Measurements from ENCODE around the gene ZRANB2. TPM values are rescaled to one million over a fixed set of nuclear protein-coding genes. Genes with fewer than 3 reads are reported as not detected.

ZRANB2 gene
- total RNA-seq, 1 donor from 2014 or later = 59.7 TPM

DNA sequence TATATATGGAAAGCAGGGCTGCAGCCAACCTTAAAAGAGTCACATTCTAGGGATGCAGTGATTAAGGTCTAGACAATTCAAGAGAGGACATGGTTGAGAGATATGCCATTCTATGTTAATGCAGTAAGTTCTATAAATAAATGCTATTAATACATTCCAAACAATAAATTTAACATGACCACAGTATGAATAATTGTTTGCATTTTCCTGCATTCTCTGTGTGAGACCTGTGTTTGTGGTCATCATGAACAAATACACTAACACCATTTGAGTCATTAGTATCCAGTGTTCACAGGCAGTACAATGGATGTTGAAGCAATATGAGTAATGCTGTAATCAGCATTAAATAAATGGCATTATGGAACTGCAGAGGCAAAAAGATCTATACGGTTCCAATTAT, 5.5 kb upstream of the ZRANB2 start:
- H3K27me3 ChIP-seq = no peaks in the 10 kb centered on the region
- H3K4me1 ChIP-seq = no peaks in the 10 kb centered on the region
- no peak for TF ChIP-seq POLR2AphosphoS5 (IDR thresholded peaks at IDR 0.05; ENCODE audit: insufficient read depth in 1 of 2, low read depth in 1 of 2)
- TF ChIP-seq POLR2A (IDR thresholded peaks at IDR 0.05) = no peak
- TF ChIP-seq, protein P1, sequence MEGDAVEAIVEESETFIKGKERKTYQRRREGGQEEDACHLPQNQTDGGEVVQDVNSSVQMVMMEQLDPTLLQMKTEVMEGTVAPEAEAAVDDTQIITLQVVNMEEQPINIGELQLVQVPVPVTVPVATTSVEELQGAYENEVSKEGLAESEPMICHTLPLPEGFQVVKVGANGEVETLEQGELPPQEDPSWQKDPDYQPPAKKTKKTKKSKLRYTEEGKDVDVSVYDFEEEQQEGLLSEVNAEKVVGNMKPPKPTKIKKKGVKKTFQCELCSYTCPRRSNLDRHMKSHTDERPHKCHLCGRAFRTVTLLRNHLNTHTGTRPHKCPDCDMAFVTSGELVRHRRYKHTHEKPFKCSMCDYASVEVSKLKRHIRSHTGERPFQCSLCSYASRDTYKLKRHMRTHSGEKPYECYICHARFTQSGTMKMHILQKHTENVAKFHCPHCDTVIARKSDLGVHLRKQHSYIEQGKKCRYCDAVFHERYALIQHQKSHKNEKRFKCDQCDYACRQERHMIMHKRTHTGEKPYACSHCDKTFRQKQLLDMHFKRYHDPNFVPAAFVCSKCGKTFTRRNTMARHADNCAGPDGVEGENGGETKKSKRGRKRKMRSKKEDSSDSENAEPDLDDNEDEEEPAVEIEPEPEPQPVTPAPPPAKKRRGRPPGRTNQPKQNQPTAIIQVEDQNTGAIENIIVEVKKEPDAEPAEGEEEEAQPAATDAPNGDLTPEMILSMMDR (IDR thresholded peaks at IDR 0.05) = no peak
- no peaks in the 10 kb centered on the region for H3K36me3 ChIP-seq
- intact Hi-C loops (cut with DNase I) = no loop called here
- H3K9me3 ChIP-seq = no peaks in the 10 kb centered on the region
- DNase-seq (ENCODE audit: extremely low spot score in 2 of 2) = no peak
- no peak overlapping the region for H3K4me3 ChIP-seq
- no peak overlapping the region for H3K27ac ChIP-seq

DNA sequence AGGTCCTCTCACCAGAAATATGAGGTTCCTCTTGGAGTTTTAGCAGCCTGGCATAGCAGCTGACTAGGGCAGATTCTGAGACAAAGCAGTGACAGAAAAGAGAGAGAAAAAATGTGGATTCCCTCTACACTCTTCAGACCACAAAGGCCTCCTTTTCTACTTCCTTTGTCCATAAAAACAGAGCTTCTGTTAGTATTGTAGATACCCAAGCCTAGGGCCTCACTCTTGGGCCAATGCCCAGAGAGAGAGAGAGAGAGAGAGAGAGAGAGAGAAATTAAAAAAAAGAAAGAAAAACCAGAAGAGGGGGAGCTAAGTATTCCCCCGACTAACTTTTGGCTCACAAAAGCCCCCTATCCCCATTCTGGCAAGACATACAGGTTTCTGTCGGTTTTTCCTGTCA, 2.4 kb upstream of the ZRANB2 start:
- Histone ChIP-seq H3K27ac (no peak overlapping the region), H3K36me3 (no peaks in the 10 kb centered on the region), H3K4me3 (no peak overlapping the region), H3K27me3 (no peaks in the 10 kb centered on the region), H3K9me3 (no peaks in the 10 kb centered on the region), H3K4me1 (peaks cover 17% of the 10 kb centered on the region)
- DNase-seq (ENCODE audit: extremely low spot score in 2 of 2) = no peak
- intact Hi-C loops (cut with DNase I) = no loop called here
- no peak for TF ChIP-seq POLR2A (IDR thresholded peaks at IDR 0.05)
- TF ChIP-seq, protein P1 (IDR thresholded peaks at IDR 0.05) = no peak
- no peak for TF ChIP-seq POLR2AphosphoS5 (IDR thresholded peaks at IDR 0.05; ENCODE audit: insufficient read depth in 1 of 2, low read depth in 1 of 2)

DNA sequence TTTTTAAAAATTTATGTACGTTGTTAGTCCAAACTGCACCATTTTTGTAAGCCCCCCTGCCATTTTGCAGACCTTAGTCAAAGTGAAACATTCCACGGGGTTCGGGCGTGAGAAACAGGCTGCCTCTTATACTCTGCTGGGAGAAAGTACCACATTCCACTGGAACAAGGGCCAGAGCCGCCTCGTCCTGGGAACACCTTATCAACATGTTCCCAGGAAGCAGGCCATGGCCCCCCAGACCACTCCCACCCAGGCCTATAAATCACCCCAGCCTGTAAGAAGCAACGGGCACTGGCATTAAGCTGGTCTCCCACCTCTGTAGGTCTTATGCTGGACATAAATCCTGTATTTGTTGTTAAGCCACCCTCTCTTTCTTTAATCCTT, 854 bp upstream of the ZRANB2 start:
- DNase-seq (ENCODE audit: extremely low spot score in 2 of 2) = no peak
- H3K4me3 ChIP-seq = peak overlapping the region; percentile 73 to 97
- peak overlapping the region; percentile 82 for H3K27ac ChIP-seq
- TF ChIP-seq, protein P1 (IDR thresholded peaks at IDR 0.05) = no peak
- TF ChIP-seq POLR2AphosphoS5 (IDR thresholded peaks at IDR 0.05; ENCODE audit: insufficient read depth in 1 of 2, low read depth in 1 of 2) (no peak), POLR2A (IDR thresholded peaks at IDR 0.05) (no peak)
- intact Hi-C loops (cut with DNase I) = no loop called here
- H3K9me3 ChIP-seq = no peaks in the 10 kb centered on the region
- peaks cover 17% of the 10 kb centered on the region for H3K4me1 ChIP-seq
- H3K27me3 ChIP-seq = no peaks in the 10 kb centered on the region
- H3K36me3 ChIP-seq = peaks cover 0 to 13% of the 10 kb centered on the region in 2 donors

DNA sequence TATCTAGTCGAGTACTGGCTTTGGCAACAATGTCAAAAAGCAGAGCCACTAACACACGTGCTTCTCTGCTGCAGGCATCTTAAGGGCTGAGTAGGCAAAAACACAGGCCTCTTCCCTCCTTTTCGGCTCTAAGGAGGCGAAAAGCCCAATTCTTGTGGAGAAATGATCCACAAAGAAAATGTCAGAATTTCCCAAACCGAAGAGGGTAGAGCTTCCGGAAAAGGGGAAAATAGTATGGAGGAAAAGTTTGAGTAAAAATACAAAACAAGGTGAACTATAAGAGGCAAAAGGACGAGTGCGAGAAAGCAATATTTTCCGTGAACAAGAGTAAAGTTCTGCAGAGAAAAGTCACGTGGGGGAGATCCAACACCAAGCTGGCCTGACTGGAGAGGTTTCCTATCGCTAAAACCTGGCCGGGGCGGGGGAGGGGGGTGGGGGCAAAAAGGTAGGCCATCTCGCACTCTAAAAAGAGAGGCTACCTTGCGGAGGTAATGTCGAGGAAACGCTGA, 551 bp downstream of the ZRANB2 start:
- H3K36me3 ChIP-seq = peaks cover 0 to 27% of the 10 kb centered on the region in 2 donors
- no peaks in the 10 kb centered on the region for H3K9me3 ChIP-seq
- peaks cover 17% of the 10 kb centered on the region for H3K4me1 ChIP-seq
- peak overlapping the region; percentile 73 to 97 for H3K4me3 ChIP-seq
- H3K27ac ChIP-seq = peak overlapping the region; percentile 82
- no peak for DNase-seq (ENCODE audit: extremely low spot score in 2 of 2)
- TF ChIP-seq POLR2A (IDR thresholded peaks at IDR 0.05) = no peak
- TF ChIP-seq, protein P1 (IDR thresholded peaks at IDR 0.05) = no peak
- TF ChIP-seq POLR2AphosphoS5 (IDR thresholded peaks at IDR 0.05; ENCODE audit: insufficient read depth in 1 of 2, low read depth in 1 of 2) = no peak
- intact Hi-C loops (cut with DNase I) = no loop called here
- no peaks in the 10 kb centered on the region for H3K27me3 ChIP-seq

DNA sequence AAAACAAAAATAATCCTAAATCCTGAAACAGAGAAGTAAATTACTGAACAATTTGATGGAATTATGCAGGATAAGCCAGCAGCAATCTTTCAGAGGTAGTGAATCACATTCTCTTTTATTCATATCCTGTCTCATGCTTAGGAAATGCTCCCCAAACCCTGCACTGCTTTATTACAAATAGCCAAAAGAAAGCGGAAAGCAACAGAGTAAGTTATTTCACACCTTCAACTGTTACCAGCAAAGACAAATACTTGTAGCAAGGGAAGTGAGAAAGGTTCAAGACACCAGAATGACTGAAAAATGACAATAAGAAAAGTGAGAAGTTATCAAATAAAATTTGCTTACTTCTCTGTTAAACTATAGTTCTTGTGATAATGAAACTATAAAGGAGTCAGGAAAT, 6.2 kb downstream of the ZRANB2 start:
- H3K4me1 ChIP-seq = peaks cover 12% of the 10 kb centered on the region
- no peak overlapping the region for H3K4me3 ChIP-seq
- H3K27me3 ChIP-seq = no peaks in the 10 kb centered on the region
- intact Hi-C loops (cut with DNase I) = no loop called here
- no peak overlapping the region for H3K27ac ChIP-seq
- no peak for DNase-seq (ENCODE audit: extremely low spot score in 2 of 2)
- no peak for TF ChIP-seq POLR2AphosphoS5 (IDR thresholded peaks at IDR 0.05; ENCODE audit: insufficient read depth in 1 of 2, low read depth in 1 of 2)
- no peak for TF ChIP-seq POLR2A (IDR thresholded peaks at IDR 0.05)
- TF ChIP-seq, protein P1 (IDR thresholded peaks at IDR 0.05) = no peak
- peaks cover 0 to 67% of the 10 kb centered on the region in 2 donors for H3K36me3 ChIP-seq
- H3K9me3 ChIP-seq = no peaks in the 10 kb centered on the region

Measured in vagina (tissue), 2 donors.